HCT116 (cell line): Measurements from ENCODE around the gene ELP6. TPM values are rescaled to one million over a fixed set of nuclear protein-coding genes. Genes with fewer than 3 reads are reported as not detected.
"Not testable (repeated sequence)": the region's sequence is repeated elsewhere in the genome, so short reads cannot be mapped to it uniquely, and the experiment has no call there.

Experiments
- ATAC-seq: fragments of 200-7000 bp; cut with Tn5 transposase; 2 replicates; pipeline ENCODE4 v1.9.1; 2020; ENCODE audit warnings: mild to moderate bottlenecking, moderate library complexity
- BruUV-seq: library from RNA; stranded (reverse); fragments of 400-500 nt; replicated peaks from 2 replicates; lab custom pipeline; 2021; lab: Mats Ljungman, UMichigan
- CTCF ChIA-PET: fragments of 300-600 bp; sonication (Branson Sonifier 250); formaldehyde crosslinking; loops from one replicate; lab custom pipeline; 2021; ENCODE audit warnings: antibody characterized with exemption; lab: Charles Lee
- POLR2A ChIA-PET: fragments of 300-600, 350-600 bp; sonication (Branson Sonifier 250); formaldehyde crosslinking; loops from one replicate; lab custom pipeline; 2021; ENCODE audit warnings: antibody characterized with exemption; lab: Charles Lee
- RAD21 ChIA-PET, 2 experiments: fragments of 300-600 bp; sonication (Branson Sonifier 250); formaldehyde crosslinking; loops; one replicate each; lab custom pipeline; 2023; ENCODE audit warnings: low total read pairs in 2 of 2; ENCODE audit not compliant: uncharacterized antibody in 2 of 2, unreplicated experiment in 2 of 2, low non-redundant PET in 1 of 2; lab: Charles Lee
- DNase-seq: peaks from one replicate; pipeline ENCODE4 v3.0.0-alpha.2; 2010; ENCODE audit warnings: low read depth, low spot score
- H2AFZ ChIP-seq: fragments of 200-600 bp; shearing (Covaris generic), sonication (generic); 2 replicates; pipeline ENCODE4 v1.6.1; 2017; ENCODE audit warnings: low read depth, mixed run types, mixed read lengths, antibody characterized with exemption, low read length; ENCODE audit not compliant: poor library complexity, severe bottlenecking
- H3K27ac ChIP-seq: 2 replicates; pipeline ENCODE4 v1.5.1; 2012; ENCODE audit warnings: low read depth, low read length
- H3K27me3 ChIP-seq: fragments of 200-600 bp; sonication (generic); 2 replicates; pipeline ENCODE4 v1.6.1; 2016; ENCODE audit warnings: mixed run types, low read length, mixed read lengths; ENCODE audit not compliant: insufficient read depth
- H3K36me3 ChIP-seq, 2 experiments: fragments of 200-500 bp in 1 of 2; fragments of 200-600 bp in 1 of 2; sonication (Bioruptor generic) in 1 of 2; sonication (generic) in 1 of 2; 2 replicates each; pipeline versions ENCODE4 v1.5.1 to v1.6.1; 2014 to 2016; ENCODE audit warnings: low read length in 2 of 2, inconsistent platforms in 1 of 2, mixed read lengths in 1 of 2, mixed run types in 1 of 2; ENCODE audit not compliant: insufficient read depth in 2 of 2, control insufficient read depth in 1 of 2
- H3K4me1 ChIP-seq, 2 experiments: fragments of 200-600 bp in 1 of 2; sonication (generic) in 1 of 2; 2 replicates each; pipeline versions ENCODE4 v1.5.1 to v1.6.1; 2012 to 2017; ENCODE audit warnings: low read length in 2 of 2, inconsistent platforms in 1 of 2, mild to moderate bottlenecking in 1 of 2, mixed read lengths in 1 of 2, mixed run types in 1 of 2, moderate library complexity in 1 of 2; ENCODE audit not compliant: insufficient read depth in 2 of 2, control insufficient read depth in 1 of 2
- H3K4me2 ChIP-seq: fragments of 200-600 bp; sonication (generic); 2 replicates; pipeline ENCODE4 v1.6.1; 2017; ENCODE audit warnings: mixed run types, low read length, mixed read lengths
- H3K4me3 ChIP-seq, 2 experiments: fragments of 200-600 bp in 1 of 2; sonication (generic) in 1 of 2; replicated peaks in 1 of 2; 2 replicates each; pipeline ENCODE4 v1.5.1; 2011 to 2016; ENCODE audit warnings: low read length in 2 of 2, control low read depth in 1 of 2, low read depth in 1 of 2, mild to moderate bottlenecking in 1 of 2, mixed read lengths in 1 of 2, mixed run types in 1 of 2
- H3K79me2 ChIP-seq: fragments of 200-600 bp; sonication (generic); 2 replicates; pipeline ENCODE4 v1.6.1; 2017; ENCODE audit warnings: mild to moderate bottlenecking, mixed run types, low read length, moderate library complexity, mixed read lengths; ENCODE audit not compliant: insufficient read depth
- H3K9ac ChIP-seq: fragments of 200-600 bp; sonication (generic); 2 replicates; pipeline ENCODE4 v1.6.1; 2016; ENCODE audit warnings: low read length, mixed read lengths
- H3K9me2 ChIP-seq: fragments of 200-600 bp; sonication (generic), shearing (Covaris generic); 2 replicates; pipeline ENCODE4 v1.6.1; 2017; ENCODE audit warnings: mixed run types, mild to moderate bottlenecking, moderate library complexity; ENCODE audit not compliant: insufficient read depth
- H3K9me3 ChIP-seq, 2 experiments: fragments of 200-500 bp in 1 of 2; fragments of 200-600 bp in 1 of 2; sonication (Bioruptor generic) in 1 of 2; sonication (generic) in 1 of 2; 2 replicates each; pipeline ENCODE4 v1.6.1; 2014 to 2017; ENCODE audit warnings: low read length in 2 of 2, mixed read lengths in 2 of 2, inconsistent platforms in 1 of 2, low read depth in 1 of 2, mild to moderate bottlenecking in 1 of 2, mixed run types in 1 of 2, moderate library complexity in 1 of 2; ENCODE audit not compliant: control insufficient read depth in 1 of 2, insufficient read depth in 1 of 2
- H4K20me1 ChIP-seq: fragments of 200-600 bp; sonication (generic), shearing (Covaris generic); 2 replicates; pipeline ENCODE4 v1.6.1; 2017; ENCODE audit warnings: mixed run types, mild to moderate bottlenecking, moderate library complexity; ENCODE audit not compliant: insufficient read depth
- CEBPB ChIP-seq: IDR thresholded peaks from 2 replicates; pipeline ENCODE4 v1.6.1; 2012; ENCODE audit warnings: low read depth
- EGR1 ChIP-seq: IDR thresholded peaks from 2 replicates; pipeline ENCODE4 v1.6.1; 2012; ENCODE audit warnings: low read depth
- ELF1 ChIP-seq: IDR thresholded peaks from 2 replicates; pipeline ENCODE4 v1.6.1; 2012; ENCODE audit warnings: low read depth, borderline replicate concordance
- EZH2phosphoT487 ChIP-seq: fragments of 200-600 bp; IDR thresholded peaks from 2 replicates; pipeline ENCODE4 v1.6.1; 2018; ENCODE audit warnings: antibody characterized with exemption, borderline replicate concordance
- JUND ChIP-seq: IDR thresholded peaks from 2 replicates; pipeline ENCODE4 v1.6.1; 2012
- POLR2A ChIP-seq: IDR thresholded peaks from 2 replicates; pipeline ENCODE4 v1.7.0; 2011; ENCODE audit warnings: borderline replicate concordance; ENCODE audit not compliant: insufficient read depth, insufficient read length; ENCODE audit errors: extremely low read depth
- POLR2AphosphoS5 ChIP-seq: IDR thresholded peaks from 2 replicates; pipeline ENCODE4 v1.6.1; 2011; ENCODE audit warnings: mild to moderate bottlenecking, low read depth, low read length, moderate library complexity
- RAD21 ChIP-seq: IDR thresholded peaks from 2 replicates; pipeline ENCODE4 v1.6.1; 2012; ENCODE audit warnings: low read depth, mild to moderate bottlenecking
- SP1 ChIP-seq: IDR thresholded peaks from 2 replicates; pipeline ENCODE4 v1.6.1; 2012; ENCODE audit warnings: low read depth
- ZFX ChIP-seq: fragments of 450-650 bp; IDR thresholded peaks from 2 replicates; pipeline ENCODE4 v1.6.1; 2017
- ZNF274 ChIP-seq: fragments of 200-500 bp; sonication (Bioruptor generic); IDR thresholded peaks from 2 replicates; pipeline ENCODE4 v1.6.1; 2014; ENCODE audit warnings: mild to moderate bottlenecking, low read depth, low read length, inconsistent platforms
- intact Hi-C: fragments of 100-400 bp; cut with micrococcal nuclease; formaldehyde crosslinking; loops from 2 replicates; pipeline ENCODE4 v1.10.0; 2022
- total RNA-seq: library from RNA; stranded (reverse); gene quantifications from one replicate; pipeline ENCODE4 v1.2.1, GENCODE V29; 2021; ENCODE audit not compliant: unreplicated experiment
- TF ChIP-seq, protein P1 (sequence below): IDR thresholded peaks from 2 replicates; pipeline ENCODE4 v1.6.1; 2012
- TF ChIP-seq, protein P2 (sequence below): IDR thresholded peaks from 2 replicates; pipeline ENCODE4 v1.6.1; 2012; ENCODE audit warnings: low read depth

Gene ELP6
- total RNA-seq, 1 experiment from 2014 or later = 38.8 TPM

DNA sequence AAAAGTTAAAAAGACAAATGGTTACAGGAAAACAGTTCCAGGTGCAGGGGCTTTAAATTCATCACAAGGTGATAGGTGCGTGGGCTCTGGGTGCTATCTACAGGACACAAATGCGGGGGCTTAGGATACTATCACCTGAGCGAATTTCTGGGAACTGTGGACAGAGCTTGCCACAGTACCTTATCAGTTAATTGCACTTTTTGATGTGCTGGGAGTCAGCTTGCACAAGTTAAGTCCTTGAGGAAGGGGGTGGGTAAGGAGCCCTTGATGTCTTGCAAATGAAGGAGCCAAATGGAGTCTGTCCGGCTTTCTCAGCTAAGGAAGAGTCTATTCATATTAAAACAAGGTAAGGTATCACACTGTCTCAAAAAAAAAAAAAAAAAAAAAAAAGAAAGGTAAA lies 31.7 kb downstream of the ELP6 start:
- H3K9ac ChIP-seq, H2AFZ ChIP-seq, ATAC-seq, BruUV-seq, H3K9me3 ChIP-seq, H3K4me1 ChIP-seq, H3K27me3 ChIP-seq, H3K36me3 ChIP-seq, H3K4me3 ChIP-seq, DNase-seq, POLR2A ChIA-PET, H3K9me2 ChIP-seq, H3K79me2 ChIP-seq, H4K20me1 ChIP-seq, H3K4me2 ChIP-seq, RAD21 ChIA-PET, H3K27ac ChIP-seq, intact Hi-C loops: not testable (repeated sequence)
- CTCF ChIA-PET = interaction anchor here (0.6 kb wide), 1 partner anchor 12 kb away, joined by 3 read pairs; no protein-coding TSS in a partner anchor

DNA sequence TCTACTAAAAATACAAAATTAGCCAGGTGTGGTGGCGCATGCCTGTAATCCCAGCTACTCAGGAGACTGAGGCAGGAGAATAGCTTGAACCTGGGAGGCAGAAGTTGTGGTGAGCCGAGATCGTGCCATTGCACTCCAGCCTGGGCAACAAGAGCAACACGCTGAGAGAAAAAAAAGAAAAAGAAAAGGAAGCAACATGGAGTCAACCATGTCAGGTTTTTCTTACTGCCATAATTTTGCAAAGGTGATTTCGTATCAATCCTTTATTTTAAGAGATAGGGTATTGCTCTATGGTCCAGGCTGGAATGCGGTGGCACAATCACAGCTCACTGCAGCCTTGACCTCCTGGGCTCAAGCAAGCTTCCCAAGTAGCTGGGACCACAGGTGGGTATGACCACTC lies 33.2 kb downstream of the ELP6 start:
- H3K4me2 ChIP-seq, ATAC-seq, H3K9me3 ChIP-seq, DNase-seq, H3K9ac ChIP-seq, H3K4me3 ChIP-seq, BruUV-seq, H3K27me3 ChIP-seq, POLR2A ChIA-PET, H3K36me3 ChIP-seq, H4K20me1 ChIP-seq, intact Hi-C loops, H3K27ac ChIP-seq, RAD21 ChIA-PET, H2AFZ ChIP-seq, H3K79me2 ChIP-seq, H3K9me2 ChIP-seq, CTCF ChIA-PET: not testable (repeated sequence)
- H3K4me1 ChIP-seq = peaks cover 2 to 19% of the 10 kb centered on the region in 2 experiments; a peak in 2 of 4 replicates

DNA sequence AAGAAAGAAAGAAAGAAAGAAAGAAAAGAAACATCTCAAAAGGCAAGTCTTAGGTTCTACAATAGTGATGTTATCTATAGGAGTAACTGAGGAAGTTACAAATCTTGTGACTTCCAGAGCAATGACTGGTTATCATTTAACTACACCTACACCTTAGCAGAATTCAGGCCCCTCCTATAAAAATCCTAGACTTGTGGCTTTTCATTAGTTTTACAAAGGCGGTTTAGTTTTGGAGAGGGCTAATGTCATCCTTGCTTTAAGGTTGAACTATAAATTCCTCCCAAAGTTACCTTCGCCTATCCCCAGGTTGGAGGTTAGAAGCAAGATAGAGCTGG lies 33.7 kb downstream of the ELP6 start:
- H3K4me2 ChIP-seq = no peak overlapping the region
- H3K27ac ChIP-seq = no peak overlapping the region
- CTCF ChIA-PET = no interaction called here
- RAD21 ChIA-PET = no interaction called here
- no peak overlapping the region for H3K9ac ChIP-seq
- no peaks in the 10 kb centered on the region for H3K9me2 ChIP-seq
- intact Hi-C loops = no loop called here
- BruUV-seq = no TSS peak
- no peaks in the 10 kb centered on the region for H3K27me3 ChIP-seq
- peaks cover 2 to 19% of the 10 kb centered on the region in 2 experiments; a peak in 2 of 4 replicates for H3K4me1 ChIP-seq
- no peaks in the 10 kb centered on the region for H3K36me3 ChIP-seq
- H2AFZ ChIP-seq = no peak overlapping the region
- H3K79me2 ChIP-seq = peaks cover 7% of the 10 kb centered on the region
- no peak for DNase-seq
- no peak overlapping the region for H3K4me3 ChIP-seq
- ATAC-seq = no peak
- POLR2A ChIA-PET = no interaction called here
- no peaks in the 10 kb centered on the region for H3K9me3 ChIP-seq
- H4K20me1 ChIP-seq = no peaks in the 10 kb centered on the region; the same call in 1 of the 2 replicates
- TF ChIP-seq CEBPB = no peak
- TF ChIP-seq POLR2AphosphoS5 = no peak
- TF ChIP-seq RAD21 = no peak
- no peak for TF ChIP-seq SP1
- TF ChIP-seq POLR2A = no peak
- TF ChIP-seq EGR1 = no peak
- TF ChIP-seq EZH2phosphoT487 = no peak
- TF ChIP-seq, protein P1, sequence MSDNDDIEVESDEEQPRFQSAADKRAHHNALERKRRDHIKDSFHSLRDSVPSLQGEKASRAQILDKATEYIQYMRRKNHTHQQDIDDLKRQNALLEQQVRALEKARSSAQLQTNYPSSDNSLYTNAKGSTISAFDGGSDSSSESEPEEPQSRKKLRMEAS = no peak
- TF ChIP-seq ELF1 = no peak
- no peak for TF ChIP-seq ZFX
- TF ChIP-seq, protein P2, sequence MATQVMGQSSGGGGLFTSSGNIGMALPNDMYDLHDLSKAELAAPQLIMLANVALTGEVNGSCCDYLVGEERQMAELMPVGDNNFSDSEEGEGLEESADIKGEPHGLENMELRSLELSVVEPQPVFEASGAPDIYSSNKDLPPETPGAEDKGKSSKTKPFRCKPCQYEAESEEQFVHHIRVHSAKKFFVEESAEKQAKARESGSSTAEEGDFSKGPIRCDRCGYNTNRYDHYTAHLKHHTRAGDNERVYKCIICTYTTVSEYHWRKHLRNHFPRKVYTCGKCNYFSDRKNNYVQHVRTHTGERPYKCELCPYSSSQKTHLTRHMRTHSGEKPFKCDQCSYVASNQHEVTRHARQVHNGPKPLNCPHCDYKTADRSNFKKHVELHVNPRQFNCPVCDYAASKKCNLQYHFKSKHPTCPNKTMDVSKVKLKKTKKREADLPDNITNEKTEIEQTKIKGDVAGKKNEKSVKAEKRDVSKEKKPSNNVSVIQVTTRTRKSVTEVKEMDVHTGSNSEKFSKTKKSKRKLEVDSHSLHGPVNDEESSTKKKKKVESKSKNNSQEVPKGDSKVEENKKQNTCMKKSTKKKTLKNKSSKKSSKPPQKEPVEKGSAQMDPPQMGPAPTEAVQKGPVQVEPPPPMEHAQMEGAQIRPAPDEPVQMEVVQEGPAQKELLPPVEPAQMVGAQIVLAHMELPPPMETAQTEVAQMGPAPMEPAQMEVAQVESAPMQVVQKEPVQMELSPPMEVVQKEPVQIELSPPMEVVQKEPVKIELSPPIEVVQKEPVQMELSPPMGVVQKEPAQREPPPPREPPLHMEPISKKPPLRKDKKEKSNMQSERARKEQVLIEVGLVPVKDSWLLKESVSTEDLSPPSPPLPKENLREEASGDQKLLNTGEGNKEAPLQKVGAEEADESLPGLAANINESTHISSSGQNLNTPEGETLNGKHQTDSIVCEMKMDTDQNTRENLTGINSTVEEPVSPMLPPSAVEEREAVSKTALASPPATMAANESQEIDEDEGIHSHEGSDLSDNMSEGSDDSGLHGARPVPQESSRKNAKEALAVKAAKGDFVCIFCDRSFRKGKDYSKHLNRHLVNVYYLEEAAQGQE = no peak
- TF ChIP-seq ZNF274 = no peak
- TF ChIP-seq JUND = no peak
